Measurements from ENCODE around the gene PSMD1.

GRCh38 chr2:231218366-231218765 lies 161.7 kb downstream of the PSMD1 start:
- no peak for TF ChIP-seq POLR2AphosphoS5 (IDR thresholded peaks at IDR 0.05)
- no peak for TF ChIP-seq CTCF (IDR thresholded peaks at IDR 0.05)
- no peak for TF ChIP-seq POLR2A (IDR thresholded peaks at IDR 0.05)

Measured in prostate gland (tissue), 2 donors.